Rectal smooth muscle tissue (tissue), 1 donor: ENCODE measurements around the gene METTL8.
A peak's percentile ranks its signal among the peaks of the same experiment; 100 is the strongest.

ENCODE experiments used
- H3K27ac ChIP-seq: one replicate; pipeline ENCODE4 v1.7.0; 2013; ENCODE audit warnings: low read depth, low read length, inconsistent platforms
- H3K27me3 ChIP-seq: one replicate; pipeline ENCODE4 v1.7.0; 2013; ENCODE audit warnings: low read length; ENCODE audit not compliant: control insufficient read depth, insufficient read depth
- H3K36me3 ChIP-seq: one replicate; pipeline ENCODE4 v1.7.0; 2013; ENCODE audit warnings: low read length; ENCODE audit not compliant: control insufficient read depth, insufficient read depth
- H3K4me1 ChIP-seq: one replicate; pipeline ENCODE4 v1.7.0; 2013; ENCODE audit warnings: low read length; ENCODE audit not compliant: control insufficient read depth, insufficient read depth
- H3K4me3 ChIP-seq: one replicate; pipeline ENCODE4 v1.7.0; 2013; ENCODE audit warnings: low read length
- H3K9ac ChIP-seq: one replicate; pipeline ENCODE4 v1.7.0; 2013; ENCODE audit warnings: low read length

Gene METTL8

DNA sequence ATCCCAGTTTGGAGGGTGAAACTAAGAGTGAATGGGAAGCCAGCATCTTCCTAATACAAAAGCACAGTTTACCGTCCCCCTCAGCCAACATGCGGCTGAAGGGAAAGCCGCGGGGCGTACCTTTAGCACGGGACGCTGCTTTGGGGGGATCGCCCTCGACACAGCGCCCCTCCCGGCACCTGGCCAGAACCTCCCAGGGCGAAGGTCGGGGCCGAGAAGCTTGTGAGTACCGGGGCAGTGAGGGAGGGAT, at the start of gene METTL8:
Gene METTL8, minus strand, starts transcription at position 228 of the 250 bp plus-strand sequence. CDS start 41,805 bp downstream, outside the sequence.
- peaks cover 17% of the 10 kb centered on the region for H3K4me1 ChIP-seq
- peak within 1 kb of the TSS; percentile 95 for H3K4me3 ChIP-seq
- H3K27me3 ChIP-seq = no peaks in the 10 kb centered on the region
- H3K36me3 ChIP-seq = no peaks in the 10 kb centered on the region
- H3K9ac ChIP-seq = peak within 1 kb of the TSS; percentile 91
- H3K27ac ChIP-seq = peak within 1 kb of the TSS; percentile 93

DNA sequence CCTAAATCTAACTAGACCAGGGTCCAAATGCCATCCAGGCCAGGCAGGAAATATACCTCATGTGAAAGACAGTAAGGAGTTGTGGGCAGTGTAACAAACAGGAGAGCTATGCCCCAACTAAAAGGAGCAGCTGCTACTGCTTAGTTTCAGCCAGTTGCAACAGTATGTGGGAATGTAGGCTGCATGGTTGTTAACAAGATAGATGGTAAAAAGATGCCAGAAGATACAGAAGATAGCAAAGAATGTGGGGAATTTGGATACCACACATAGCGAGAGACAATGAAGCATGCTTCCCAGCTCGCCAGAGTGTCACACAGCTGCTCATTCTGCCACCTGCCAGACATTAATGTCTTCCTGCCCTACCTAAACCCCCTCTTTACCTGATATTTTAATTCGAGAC, 49.1 kb upstream of the METTL8 start:
- H3K9ac ChIP-seq = no peak overlapping the region
- no peaks in the 10 kb centered on the region for H3K4me1 ChIP-seq
- H3K27ac ChIP-seq = no peak overlapping the region
- no peak overlapping the region for H3K4me3 ChIP-seq
- H3K27me3 ChIP-seq = no peaks in the 10 kb centered on the region
- H3K36me3 ChIP-seq = peaks cover 3% of the 10 kb centered on the region

- no peaks in the 10 kb centered on the region for H3K27me3 ChIP-seq
- no peaks in the 10 kb centered on the region for H3K4me1 ChIP-seq
- no peak overlapping the region for H3K4me3 ChIP-seq
- H3K27ac ChIP-seq = no peak overlapping the region
- H3K9ac ChIP-seq = no peak overlapping the region
- H3K36me3 ChIP-seq = peaks cover 4% of the 10 kb centered on the region
Measured at GRCh38 chr2:171482308-171482707, 48.5 kb upstream of the METTL8 start.

- peaks cover 4% of the 10 kb centered on the region for H3K36me3 ChIP-seq
- H3K27ac ChIP-seq = no peak overlapping the region
- H3K4me1 ChIP-seq = no peaks in the 10 kb centered on the region
- H3K9ac ChIP-seq = no peak overlapping the region
- no peak overlapping the region for H3K4me3 ChIP-seq
- H3K27me3 ChIP-seq = no peaks in the 10 kb centered on the region
Measured at GRCh38 chr2:171480908-171481307, 47.1 kb upstream of the METTL8 start.

DNA sequence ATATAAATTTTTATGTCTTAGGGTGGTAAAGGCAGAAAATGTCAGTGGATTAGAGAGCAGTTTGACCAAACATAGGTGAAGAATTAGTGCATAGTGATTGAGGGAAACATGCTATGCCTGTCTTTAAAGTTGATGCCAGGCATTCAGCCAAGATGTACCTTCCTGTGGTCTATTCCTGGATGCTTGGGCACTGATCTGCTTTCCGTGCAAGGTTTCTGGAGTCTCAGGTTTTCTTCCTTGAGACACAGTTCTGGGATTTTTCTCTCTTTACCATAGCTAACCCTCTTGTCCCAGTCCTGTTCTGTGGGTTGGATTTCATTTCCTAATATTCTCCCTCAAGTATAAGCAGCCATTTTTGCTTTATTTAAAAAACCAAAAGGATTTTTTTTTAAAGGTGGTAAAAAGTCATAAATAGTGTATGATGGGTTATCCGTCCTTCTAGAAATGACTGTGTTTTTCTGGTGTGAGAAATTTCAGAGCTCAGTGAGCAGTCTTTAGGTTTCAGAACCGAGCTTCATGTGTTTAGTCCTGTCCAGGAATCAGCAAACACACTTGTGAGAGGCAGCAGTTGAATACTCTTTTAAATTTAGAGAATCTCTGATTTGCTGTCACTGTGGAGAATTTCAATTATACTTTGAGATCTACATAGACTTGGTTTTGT, 45.5 kb upstream of the METTL8 start:
- Histone ChIP-seq H3K27ac (no peak overlapping the region), H3K4me1 (no peaks in the 10 kb centered on the region), H3K9ac (no peak overlapping the region), H3K27me3 (no peaks in the 10 kb centered on the region), H3K36me3 (peaks cover 4% of the 10 kb centered on the region), H3K4me3 (no peak overlapping the region)

DNA sequence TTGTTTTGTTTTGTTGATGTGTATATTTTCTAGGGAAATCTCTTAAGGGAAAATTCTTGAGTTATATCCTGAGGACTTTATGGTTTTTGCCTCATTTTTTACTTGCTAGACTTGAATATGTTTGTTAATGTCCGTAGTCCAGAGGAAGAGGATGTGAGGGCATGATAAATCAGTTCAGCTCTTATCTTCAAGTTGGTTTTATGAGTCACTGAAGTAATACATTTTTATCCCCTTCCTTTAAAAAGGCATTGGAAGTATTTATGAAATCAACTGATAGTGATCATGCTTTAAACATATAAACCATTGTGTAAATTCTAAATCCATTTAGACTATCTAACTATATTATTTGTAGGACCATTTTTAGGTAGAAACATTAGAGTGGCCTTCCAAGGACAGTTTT, 44.6 kb upstream of the METTL8 start:
- Histone ChIP-seq H3K9ac (no peak overlapping the region), H3K36me3 (peaks cover 7% of the 10 kb centered on the region), H3K4me1 (no peaks in the 10 kb centered on the region), H3K27me3 (no peaks in the 10 kb centered on the region), H3K27ac (no peak overlapping the region), H3K4me3 (no peak overlapping the region)

DNA sequence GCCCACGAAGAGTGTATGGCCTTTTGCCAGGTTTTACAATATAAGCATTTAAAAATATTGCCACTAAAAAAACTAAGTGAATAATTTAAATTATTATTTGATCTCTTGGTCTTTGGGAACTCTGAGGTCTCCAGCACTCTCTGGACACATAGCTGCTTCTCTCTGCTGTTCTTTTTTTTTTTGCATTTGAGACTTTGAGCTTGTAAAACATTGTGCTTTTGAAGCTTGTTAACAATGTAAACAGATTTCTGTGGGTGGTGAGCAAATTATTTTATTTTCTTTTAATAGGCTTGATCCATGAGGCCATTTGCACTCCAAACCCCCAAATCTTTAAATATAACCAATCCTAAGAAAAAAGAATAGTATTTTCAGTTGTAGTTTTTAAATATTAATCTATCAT, 42.2 kb upstream of the METTL8 start:
- H3K4me1 ChIP-seq = no peaks in the 10 kb centered on the region
- no peak overlapping the region for H3K9ac ChIP-seq
- H3K36me3 ChIP-seq = peaks cover 10% of the 10 kb centered on the region
- H3K27me3 ChIP-seq = no peaks in the 10 kb centered on the region
- no peak overlapping the region for H3K27ac ChIP-seq
- H3K4me3 ChIP-seq = no peak overlapping the region

GRCh38 chr2:171470129-171470528, 36.3 kb upstream of the METTL8 start:
- Histone ChIP-seq H3K27me3 (no peaks in the 10 kb centered on the region), H3K36me3 (peaks cover 11% of the 10 kb centered on the region), H3K9ac (no peak overlapping the region), H3K4me1 (no peaks in the 10 kb centered on the region), H3K27ac (no peak overlapping the region), H3K4me3 (no peak overlapping the region)

DNA sequence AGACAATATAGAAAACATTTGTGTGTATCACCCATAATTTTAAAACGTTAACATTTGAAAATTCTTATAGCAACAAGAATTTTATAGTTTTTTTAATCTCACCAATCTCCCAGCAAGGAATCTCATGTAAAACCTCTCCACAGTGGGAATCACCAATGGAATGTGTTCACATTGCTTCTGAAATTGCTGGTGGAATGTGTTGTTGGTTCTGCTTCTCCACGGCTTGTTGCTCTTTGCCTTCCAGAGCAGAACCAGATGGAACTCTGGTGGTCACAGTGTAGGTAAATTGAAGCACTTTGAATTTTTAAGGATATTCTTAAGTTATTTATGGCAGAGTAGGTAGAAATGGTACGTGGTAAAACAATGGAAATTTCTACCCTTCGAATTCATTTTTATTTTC, 35.4 kb upstream of the METTL8 start:
- Histone ChIP-seq H3K36me3 (peaks cover 11% of the 10 kb centered on the region), H3K4me3 (no peak overlapping the region), H3K9ac (no peak overlapping the region), H3K27ac (no peak overlapping the region), H3K27me3 (no peaks in the 10 kb centered on the region), H3K4me1 (no peaks in the 10 kb centered on the region)

DNA sequence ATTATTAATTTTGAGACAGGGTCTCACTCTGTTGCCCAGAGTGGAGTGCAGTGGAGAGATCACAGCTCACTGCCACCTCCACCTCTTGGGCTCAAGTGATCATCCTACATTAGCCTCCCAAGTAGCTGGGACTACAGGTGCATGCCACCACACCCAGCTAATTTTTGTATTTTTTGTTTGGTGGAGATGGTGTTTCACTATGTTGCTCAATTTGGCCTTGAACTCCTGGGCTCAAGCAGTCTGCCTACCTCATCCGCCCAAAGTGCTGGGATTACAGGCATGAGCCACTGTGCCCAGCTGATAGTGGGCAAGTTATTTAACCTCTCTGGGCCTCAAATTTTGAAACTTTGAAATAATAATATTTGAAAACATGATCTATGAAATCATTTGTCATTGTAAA, 26.7 kb upstream of the METTL8 start:
- Histone ChIP-seq H3K27me3 (no peaks in the 10 kb centered on the region), H3K4me3 (no peak overlapping the region), H3K36me3 (peaks cover 2% of the 10 kb centered on the region), H3K27ac (no peak overlapping the region), H3K9ac (no peak overlapping the region), H3K4me1 (no peaks in the 10 kb centered on the region)

DNA sequence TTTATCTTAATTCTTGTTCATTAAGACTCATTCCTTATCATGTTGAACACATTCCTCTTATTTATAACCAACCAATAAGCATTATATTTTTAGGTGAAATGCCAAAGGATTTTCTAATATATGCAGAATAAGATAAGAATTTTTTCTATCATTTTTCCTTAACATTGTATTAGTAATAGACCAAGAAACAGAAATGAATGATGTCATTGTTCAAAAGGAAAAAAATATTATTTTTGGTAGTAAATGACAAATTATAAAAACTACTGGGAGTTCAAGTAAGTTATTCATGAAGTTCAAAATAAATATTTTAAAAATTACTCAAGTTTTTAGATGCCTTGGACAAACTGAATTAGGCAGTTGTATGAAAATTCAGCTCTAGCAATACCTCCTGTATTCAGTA, 25.7 kb upstream of the METTL8 start:
- no peak overlapping the region for H3K27ac ChIP-seq
- no peaks in the 10 kb centered on the region for H3K4me1 ChIP-seq
- H3K9ac ChIP-seq = no peak overlapping the region
- no peaks in the 10 kb centered on the region for H3K27me3 ChIP-seq
- peaks cover 2% of the 10 kb centered on the region for H3K36me3 ChIP-seq
- no peak overlapping the region for H3K4me3 ChIP-seq

DNA sequence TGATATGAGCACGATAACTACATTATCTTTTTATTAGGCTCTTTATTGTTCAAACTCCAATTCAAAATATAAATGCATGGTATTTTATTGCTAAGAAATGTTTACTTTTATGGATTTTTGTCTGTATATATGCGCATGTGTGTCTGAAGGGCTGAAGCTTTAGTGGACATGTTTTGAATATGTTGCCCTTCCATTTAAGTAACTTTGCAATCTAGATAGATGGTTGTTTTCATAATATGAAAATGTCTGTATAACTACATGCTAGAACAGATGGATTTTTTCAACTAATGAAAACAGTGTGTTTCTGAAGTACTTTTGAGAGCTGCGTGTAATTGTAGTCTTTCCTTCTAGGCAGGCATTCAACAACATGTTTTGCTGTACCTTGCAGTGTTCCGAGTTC, 19.0 kb upstream of the METTL8 start:
- Histone ChIP-seq H3K4me1 (no peaks in the 10 kb centered on the region), H3K9ac (no peak overlapping the region), H3K4me3 (no peak overlapping the region), H3K27me3 (no peaks in the 10 kb centered on the region), H3K36me3 (peaks cover 8% of the 10 kb centered on the region), H3K27ac (no peak overlapping the region)

DNA sequence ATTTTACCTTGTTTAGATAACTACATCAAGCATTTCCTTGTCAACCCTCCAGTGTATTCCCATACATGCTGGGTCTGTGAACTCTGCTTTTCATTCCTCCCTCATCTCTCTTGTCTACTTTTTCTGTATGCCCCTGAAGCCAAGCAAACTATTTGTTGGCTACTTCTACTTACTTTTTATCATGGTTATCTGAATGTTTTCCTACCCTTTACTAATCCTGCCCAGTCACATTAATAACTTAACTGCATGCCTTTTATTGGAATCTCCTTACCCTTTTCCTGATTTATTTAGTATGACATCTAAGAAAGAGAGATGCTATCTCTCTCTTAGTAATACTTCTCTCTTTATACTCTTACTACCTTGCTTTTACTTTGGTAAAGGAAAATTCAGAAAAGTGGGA, 17.3 kb upstream of the METTL8 start:
- H3K27me3 ChIP-seq = no peaks in the 10 kb centered on the region
- no peak overlapping the region for H3K27ac ChIP-seq
- no peaks in the 10 kb centered on the region for H3K4me1 ChIP-seq
- H3K36me3 ChIP-seq = peaks cover 12% of the 10 kb centered on the region
- no peak overlapping the region for H3K9ac ChIP-seq
- no peak overlapping the region for H3K4me3 ChIP-seq
